ENCODE measurements around the gene GAMT.
A peak's percentile ranks its signal among the peaks of the same experiment; 100 is the strongest.

The GAMT gene

GRCh38 chr19:1417681-1418495 lies 16.5 kb upstream of the GAMT start:
- DNase-seq: no peak

DNA sequence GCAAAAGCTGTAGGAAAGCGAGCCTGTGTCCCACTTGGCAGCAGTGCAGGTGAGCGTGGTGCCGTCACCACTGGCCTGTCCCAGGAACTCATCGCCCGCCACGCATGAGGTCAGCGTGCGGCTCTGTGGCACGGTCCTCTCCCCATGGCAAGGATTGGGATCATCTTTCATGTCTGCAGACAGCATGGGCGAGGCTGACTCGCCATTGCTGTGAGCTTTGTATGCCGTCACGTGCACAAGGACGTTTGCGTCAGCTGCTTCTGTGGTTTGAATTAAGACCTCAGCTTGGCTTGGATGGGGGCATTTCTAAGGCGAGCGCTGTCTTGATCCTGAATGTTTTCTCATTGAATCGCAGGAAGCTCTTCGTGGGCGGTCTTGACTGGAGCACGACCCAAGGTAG lies 15.8 kb upstream of the GAMT start:
- DNase-seq: no peak

DNA sequence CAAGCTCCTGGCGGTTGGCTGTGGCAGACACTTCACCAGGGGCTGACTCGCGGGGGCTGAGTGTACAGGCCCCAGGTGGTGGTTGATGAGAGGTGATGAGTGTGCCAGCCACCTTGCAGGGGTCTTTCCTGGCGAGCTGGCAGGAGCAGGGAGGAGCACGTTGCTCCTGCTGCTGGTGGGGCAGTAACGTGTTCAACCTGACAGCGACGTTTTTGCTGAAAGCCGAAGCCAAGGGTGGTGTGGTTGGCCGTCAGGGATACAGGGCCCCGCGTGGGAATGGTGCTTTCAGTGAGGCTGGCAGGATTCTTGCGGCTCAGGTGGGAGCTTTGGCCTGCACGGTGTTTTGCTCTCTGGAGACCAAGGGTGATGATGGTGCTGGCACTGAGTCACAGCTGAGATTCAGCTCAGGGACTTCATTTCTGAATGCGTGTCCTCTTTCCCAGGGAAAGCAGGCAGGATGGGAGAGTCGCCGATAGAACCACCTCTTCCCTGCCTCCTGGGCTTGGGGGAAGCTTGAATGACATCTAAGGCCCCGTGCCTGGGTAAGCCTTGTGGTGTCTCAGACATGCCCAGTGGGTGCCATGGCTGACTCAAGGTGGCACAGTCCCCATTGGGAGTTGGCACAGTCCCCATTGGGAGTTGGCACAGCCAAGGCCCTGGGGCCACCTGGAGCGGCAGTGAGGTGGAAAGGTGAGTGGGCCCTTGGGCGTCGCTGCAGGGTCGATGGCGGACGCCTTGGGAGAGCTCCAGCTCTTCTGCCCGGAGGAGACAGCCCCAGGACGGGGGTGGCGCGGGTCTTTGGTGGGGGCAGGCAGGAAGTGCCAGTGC lies 14.9 kb upstream of the GAMT start:
- no peak for DNase-seq

- no peak for DNase-seq
Observed at GRCh38 chr19:1412995-1413800, 11.9 kb upstream of the GAMT start.

GRCh38 chr19:1412323-1412923 lies 11.1 kb upstream of the GAMT start:
- no peak for DNase-seq

DNA sequence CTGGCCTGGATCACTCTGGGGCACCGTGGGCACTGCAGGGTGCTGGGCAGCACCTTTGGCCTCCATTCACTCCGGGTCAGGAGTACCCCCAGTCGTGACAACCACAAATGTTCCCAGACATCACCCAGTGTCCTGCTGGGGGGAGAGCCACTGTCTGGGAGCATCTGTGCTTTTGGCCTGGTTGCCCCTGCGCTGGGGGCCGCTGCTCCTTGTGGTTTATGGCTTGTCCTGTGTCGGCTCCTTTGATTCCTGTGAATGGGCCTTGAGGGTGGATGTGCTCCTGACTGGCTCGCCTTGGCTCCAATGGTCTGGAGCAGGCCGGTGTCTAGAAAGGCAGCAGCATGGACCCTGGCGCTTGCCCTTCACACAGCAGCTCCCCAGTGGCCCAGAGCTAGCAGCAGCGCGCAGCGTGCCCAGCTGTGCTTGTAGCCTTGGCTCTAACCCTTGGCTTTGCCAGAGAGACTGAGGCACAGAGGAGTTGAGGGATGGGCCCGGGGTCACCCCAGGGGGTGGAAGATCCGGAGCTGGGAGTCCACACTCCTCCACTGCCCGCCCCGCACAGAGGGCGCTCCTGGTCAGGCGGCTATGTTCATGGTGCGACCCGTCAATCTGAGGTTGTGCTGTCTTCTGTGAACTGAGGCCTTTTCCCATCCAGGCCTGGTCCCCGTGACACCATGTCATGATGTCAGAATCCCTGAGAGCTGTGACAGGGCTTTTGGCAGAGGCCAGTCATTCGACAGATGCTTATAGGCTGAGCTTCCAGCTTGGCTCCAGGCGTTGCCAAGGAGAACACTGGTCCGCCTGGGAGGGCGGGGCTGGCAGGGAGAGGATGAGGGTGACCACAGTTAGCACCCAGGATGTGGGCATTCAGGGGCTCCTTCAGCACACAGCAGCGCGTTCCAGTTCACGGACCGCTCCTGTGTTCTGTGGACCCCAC lies 10.2 kb upstream of the GAMT start:
- no peak for DNase-seq

DNA sequence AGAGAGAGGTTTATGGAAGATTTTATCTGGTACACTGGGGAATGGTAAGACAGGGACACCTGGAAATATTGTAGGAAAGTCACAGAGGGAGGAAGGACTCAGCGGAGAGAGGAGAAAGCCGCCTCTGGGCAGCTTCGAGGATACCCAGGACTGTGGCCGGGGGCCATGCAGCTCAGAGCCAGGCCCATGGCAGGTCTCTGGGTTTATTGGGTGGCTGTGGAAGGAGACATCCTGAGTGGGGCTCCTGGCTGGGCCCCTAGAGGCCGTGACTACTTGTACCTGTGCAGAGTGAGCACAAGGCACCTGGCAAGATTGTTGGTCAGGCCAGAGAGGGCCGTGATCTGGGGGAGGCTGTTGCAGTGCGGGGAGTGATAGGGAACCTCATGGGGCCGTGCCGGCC lies 9.4 kb upstream of the GAMT start:
- DNase-seq: no peak

- DNase-seq: no peak
Observed at GRCh38 chr19:1410136-1410786, 8.9 kb upstream of the GAMT start.

DNA sequence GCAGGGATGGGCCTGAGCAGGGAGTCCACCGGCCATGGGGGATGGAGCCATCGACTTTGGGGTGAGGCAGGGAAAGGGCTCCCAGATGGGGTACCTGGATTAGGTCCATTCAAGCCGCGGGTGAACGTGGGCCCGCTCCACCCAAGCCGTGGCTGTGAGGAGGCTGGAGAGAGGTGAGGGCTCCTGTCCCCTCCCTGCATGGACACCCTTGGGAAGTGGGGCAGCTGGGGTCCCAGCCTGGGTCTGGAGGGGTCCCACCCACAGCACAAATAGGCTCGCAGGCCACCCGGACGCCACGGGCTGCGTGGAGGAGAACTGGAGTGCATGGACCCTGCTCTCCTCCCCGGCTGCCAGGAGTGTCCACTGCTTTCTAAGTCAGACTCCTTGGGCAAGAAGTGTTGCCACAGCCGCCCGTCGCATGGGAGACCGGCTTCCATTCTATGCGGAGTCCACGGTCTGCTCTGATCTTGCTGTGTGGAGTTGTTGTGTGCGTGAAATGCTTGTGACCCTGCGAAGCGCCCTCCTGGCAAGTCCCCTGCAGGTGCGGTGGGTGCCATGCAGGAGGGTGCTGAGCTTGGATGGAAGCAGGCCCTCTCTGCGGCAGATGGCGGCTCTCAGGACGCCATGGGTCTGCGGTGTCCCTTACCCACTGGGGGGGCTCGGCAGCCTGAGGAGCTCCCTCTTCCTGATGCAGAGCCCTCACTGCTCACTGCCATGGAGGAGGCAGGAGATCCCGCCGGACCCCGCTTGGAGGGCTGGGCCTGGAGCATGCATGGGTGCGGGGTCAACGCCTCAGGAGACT lies 8.1 kb upstream of the GAMT start:
- DNase-seq: no peak

DNA sequence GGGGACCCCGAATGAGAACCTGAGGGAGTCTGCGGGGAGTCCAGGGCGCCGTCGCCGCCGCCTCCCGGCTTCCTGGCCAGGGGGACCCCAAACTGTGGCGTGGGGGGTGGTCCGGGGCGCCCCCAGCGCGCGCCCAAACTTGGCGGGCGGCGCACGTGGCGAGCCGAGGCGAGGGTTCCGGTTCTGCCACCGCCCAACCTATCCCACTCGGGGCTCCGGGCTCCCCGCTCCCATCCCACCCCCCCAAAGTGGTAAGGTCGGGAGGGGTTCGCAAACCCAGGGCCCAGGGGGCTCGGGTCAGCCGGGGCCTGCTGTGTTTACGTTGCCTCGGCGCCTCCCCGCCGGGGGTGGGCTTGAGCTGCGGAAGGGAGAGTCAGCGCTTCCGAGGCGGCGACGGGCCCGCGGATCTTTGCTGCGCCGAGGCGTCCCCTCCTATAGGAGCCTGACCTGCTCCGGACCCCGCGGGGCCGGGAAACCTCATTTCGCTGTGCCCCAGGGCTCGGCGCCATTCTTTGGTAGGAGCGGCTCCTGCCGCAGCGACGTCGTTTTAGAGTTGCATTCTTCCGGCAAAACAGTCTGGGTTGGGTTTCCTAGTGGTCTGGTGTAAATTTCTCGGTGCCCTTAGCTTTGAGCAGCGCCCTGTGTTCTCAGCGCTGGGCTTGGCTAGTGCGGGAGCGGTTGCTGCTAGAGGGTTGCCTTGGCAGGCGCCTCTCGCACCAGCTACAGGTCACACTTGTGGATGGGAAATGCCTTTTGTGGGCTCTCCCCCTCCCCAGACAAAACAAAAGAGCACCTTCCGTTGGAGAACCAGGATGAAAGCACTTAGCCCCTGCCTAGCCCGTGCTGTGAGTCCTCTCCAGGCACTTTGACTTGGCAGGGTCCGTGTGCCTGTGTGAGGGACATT lies 7.2 kb upstream of the GAMT start:
- peak; percentile 86 for DNase-seq

DNA sequence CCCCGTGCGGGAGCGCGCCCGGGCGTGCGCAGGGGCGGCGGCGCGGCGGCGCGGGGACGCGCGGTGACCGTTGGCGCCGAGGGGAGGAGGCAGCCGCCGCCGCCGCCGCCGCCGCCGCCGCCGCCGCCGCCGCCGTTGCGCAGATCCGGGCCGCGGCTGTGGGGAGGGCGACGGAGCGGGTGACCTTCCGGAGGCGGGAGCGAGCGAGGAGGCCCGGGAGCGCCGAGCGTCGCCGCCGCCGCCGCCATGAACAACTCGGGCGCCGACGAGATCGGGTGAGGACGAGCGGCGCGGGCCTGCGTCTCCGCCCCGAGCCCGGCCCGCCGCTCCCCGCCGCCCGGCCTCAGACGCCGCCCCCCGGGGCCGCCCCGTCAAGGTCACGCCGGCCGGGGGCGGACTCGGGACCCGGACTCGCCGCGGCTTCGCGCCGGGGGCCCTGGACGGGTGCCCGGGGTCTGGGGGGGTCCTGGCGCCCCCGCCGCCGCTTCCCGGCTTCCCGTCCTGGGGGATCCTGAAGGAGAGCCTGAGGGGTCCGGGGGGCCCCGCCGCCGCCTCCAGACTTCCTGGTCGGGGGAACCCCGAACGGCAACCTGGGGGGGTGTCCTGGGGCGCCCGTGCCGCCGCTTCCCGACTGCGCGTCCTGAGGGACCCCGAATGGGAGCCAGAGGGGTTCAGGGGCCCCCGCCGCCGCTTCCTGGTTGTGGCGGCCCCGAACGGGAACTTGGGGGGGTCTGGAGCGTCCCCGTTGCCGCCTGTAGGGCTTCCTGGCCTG lies 6.4 kb upstream of the GAMT start, which contains the start of gene DAZAP1:
Gene DAZAP1 (plus strand): TSS at position 59 of the 772 bp plus-strand sequence. CDS start 188 bp downstream, at position 247.
- no peak for DNase-seq

DNA sequence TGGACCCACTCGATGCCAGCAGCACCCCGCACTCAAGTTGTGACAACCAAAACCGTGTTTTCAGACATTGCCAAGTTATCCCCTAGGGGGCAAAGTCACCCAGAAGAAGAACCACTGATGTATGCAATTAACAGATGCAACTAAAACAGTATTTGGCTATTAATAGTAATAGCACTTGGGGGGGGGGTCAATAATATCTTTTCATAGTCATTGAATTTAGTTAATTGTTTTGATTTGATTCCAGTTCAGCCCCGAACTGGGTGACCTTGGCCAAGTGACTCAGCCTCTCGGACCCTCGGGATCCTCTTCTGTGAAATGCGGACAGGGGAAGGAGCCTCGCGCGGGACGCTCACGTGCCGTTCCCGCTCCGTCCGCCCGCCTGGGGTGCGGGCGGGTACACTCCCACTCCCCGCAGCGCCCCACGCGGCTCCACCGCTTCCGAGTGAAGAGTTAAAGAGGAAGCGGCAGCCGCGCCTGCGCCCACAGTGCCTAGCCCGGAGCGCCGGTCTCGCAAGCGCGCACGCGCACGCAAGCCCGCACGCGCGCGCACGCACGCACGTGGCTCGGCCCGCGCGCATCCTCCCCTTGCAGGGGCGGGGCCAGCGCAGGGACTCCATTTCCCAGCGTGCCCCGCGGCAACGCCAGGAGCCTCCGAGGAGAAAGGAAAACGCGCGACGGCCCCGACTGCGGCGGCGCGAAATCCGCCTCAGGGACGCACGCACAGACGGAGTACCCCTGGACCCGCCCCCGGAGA lies 5.6 kb upstream of the GAMT start:
- DNase-seq: peak; percentile 100

GRCh38 chr19:1402411-1403070 lies 1.2 kb upstream of the GAMT start:
- no peak for DNase-seq

DNA sequence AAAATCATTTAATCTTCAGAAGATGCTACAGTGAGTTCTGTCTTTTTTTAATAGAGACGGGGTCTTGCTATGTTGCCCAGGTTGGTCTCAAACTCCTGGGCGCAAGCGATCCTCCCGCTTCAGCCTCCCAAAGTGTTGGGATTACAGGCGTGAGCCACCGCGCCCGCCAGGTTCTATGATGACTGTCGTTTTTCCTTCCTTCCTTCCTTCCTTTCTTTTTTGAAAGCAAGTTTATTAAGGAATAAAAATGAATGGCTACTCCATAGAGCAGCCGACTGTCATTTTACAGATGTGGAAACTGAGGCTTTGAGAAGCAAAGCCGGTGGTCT lies 511 bp upstream of the GAMT start:
- no peak for DNase-seq

DNA sequence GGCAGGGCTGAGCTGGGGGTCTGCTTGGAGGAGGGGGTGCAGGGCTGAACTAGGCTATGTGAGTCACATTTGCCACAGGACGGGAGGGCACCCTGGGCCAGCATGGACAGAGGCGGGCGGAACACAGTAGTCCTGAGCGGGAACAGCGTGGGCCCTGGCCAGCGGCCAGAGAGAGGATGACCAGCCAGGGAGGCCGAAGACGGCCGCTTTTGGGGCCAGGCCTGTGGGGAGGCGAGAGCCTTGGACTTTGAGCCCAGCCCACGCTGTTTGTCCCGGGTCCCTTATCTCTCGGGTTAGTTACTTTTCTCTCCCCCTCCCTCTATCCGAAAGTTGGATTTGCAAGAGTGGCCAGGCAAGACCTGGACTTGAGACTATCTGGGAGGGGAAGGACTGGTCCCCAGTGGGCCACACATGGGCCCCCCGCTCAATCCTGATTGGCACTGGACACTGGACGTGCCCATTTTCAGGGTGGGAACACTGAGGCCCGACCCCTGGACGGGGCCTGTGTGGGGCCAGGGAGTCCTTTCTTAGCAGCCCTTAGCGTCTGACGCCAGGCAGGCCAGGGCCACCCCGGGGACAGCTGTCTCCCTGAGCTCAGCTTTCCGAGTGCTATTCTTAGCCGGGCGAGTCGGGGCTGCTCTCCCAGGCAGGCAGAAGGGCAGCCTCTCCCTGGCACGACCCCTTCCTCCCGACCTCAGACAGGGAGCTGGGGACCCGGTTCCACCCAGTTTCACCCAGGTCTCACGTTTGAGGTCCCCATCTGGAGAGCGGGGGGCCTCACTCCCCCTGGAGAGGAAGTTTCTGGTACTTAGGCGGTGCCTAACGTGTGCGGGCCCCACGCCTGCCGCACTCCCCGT lies 833 bp downstream of the GAMT start:
- DNase-seq: no peak

- no peak for DNase-seq
Observed at GRCh38 chr19:1399745-1400144, 1.6 kb downstream of the GAMT start.

Data from activated effector memory CD4-positive, alpha-beta T cell treated with anti-CD3 and anti-CD28 coated beads, Interleukin-2, amount 50 U/mL, for 16 hours (primary cell).